Measurements from ENCODE around the gene LILRB5.

The LILRB5 gene

DNA sequence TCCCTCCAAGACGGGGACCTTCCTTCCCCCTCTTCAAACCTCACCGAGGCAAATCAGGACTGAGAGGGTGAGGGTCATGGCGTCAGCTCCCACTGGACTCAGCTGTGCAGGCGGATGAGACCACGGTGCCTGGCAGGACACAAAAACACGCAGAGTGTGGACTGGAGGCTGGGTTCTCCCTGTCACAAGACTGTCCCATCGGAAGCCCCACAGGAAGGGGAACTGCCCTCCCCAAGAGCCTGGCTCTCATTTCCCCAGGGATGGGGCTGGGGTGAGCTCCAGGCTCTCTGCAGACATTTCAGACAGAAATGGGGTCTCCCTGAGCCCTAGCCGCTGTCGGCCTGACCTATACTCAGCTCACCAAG, at the start of gene LILRB5:
Gene LILRB5, minus strand, starts transcription at position 158 of the 365 bp plus-strand sequence. Its CDS starts 80 bp downstream, at position 78.
- TF ChIP-seq, protein P1, sequence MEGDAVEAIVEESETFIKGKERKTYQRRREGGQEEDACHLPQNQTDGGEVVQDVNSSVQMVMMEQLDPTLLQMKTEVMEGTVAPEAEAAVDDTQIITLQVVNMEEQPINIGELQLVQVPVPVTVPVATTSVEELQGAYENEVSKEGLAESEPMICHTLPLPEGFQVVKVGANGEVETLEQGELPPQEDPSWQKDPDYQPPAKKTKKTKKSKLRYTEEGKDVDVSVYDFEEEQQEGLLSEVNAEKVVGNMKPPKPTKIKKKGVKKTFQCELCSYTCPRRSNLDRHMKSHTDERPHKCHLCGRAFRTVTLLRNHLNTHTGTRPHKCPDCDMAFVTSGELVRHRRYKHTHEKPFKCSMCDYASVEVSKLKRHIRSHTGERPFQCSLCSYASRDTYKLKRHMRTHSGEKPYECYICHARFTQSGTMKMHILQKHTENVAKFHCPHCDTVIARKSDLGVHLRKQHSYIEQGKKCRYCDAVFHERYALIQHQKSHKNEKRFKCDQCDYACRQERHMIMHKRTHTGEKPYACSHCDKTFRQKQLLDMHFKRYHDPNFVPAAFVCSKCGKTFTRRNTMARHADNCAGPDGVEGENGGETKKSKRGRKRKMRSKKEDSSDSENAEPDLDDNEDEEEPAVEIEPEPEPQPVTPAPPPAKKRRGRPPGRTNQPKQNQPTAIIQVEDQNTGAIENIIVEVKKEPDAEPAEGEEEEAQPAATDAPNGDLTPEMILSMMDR (conservative IDR thresholded peaks at IDR 0.05; ENCODE audit: low read length) = no peak

DNA sequence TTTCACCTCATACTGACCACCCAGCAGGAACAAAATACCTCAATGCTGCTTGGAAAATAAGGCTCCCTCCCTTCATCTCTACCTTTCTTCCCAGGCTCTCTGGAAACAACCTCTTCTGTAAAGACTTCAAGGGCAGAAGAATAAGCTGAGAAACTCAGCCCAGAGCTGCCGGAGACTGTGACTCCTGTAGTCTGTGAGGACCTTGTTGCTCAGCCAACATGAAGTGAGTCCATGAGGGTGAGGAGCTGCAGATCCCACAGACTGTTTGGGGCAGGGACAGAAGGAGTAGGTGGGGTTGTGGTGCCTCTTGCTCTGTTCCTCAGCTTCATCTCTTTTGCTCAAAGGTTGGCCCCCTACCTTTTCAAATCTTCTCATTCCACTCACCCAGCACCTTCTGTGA, 48.1 kb upstream of the LILRB5 start:
- no peak for DNase-seq (ENCODE audit: low read depth)
- H3K4me3 ChIP-seq (ENCODE audit: low read length) = no peak overlapping the region
- TF ChIP-seq, protein P1 (conservative IDR thresholded peaks at IDR 0.05; ENCODE audit: low read length) = no peak

More for the DNA sequence above, at the start of gene LILRB5:
- no peak for DNase-seq (ENCODE audit: low read depth)
- no peak within 1 kb of the TSS for H3K4me3 ChIP-seq (ENCODE audit: low read length)

DNA sequence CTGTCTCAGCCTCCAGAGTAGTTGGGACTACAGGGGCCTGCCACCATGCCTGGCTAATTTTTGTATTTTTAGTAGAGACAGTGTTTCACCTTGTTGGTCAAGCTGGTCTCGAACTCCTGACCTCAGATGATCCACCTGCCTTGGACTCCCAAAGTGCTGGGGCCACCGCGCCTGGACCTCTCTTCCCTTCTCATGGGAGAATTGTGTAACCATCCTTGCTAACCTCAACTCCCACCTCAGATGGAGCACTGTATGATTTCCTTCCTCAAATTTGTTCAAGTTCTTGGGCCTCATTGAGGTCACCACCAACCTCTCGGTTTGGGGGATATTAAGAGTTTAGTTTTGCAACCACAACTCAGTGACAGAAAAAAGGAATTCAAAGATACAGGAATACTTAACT, 45.2 kb upstream of the LILRB5 start:
- no peak for DNase-seq (ENCODE audit: low read depth)
- TF ChIP-seq, protein P1 (conservative IDR thresholded peaks at IDR 0.05; ENCODE audit: low read length) = no peak
- H3K4me3 ChIP-seq (ENCODE audit: low read length) = no peak overlapping the region

DNA sequence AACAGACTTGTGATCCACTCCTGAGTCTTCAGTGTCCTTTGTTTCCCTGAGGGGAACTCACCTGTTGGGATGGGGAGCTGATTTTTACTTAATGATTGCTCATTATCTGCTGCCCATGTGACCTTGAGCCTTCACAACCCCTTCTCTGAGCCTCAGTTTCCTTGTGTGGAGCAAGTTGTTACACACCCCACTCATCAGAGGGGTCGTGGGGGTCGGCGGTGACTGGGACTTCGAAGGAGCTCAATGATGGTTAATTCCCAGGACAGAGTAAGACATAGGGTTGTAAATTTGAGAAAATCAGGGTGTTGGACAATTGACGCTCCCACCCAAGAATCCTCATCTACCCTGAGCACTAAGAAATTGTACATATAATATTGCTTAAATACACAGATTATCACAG, 42.4 kb upstream of the LILRB5 start:
- no peak for DNase-seq (ENCODE audit: low read depth)
- TF ChIP-seq, protein P1 (conservative IDR thresholded peaks at IDR 0.05; ENCODE audit: low read length) = no peak
- no peak overlapping the region for H3K4me3 ChIP-seq (ENCODE audit: low read length)

DNA sequence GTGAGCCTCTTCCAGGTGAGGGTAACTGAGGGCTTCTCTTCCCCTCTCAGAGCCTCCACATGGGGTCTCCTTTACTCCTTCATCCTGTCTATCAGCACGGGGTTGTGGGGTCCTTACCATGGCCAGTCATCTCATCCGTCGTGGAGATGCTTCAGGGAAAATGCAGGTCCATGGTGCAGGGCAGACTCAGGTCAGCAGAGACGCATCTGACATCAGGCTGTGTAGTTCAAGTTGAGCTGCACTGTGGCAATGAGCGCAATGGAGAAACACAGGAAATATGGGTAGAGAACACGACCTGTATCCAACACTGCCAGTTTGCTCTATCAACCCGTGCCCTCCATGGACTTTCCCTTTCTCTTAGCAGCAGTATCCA, 42.0 kb upstream of the LILRB5 start:
- TF ChIP-seq, protein P1 (conservative IDR thresholded peaks at IDR 0.05; ENCODE audit: low read length) = no peak
- no peak for DNase-seq (ENCODE audit: low read depth)
- H3K4me3 ChIP-seq (ENCODE audit: low read length) = no peak overlapping the region

DNA sequence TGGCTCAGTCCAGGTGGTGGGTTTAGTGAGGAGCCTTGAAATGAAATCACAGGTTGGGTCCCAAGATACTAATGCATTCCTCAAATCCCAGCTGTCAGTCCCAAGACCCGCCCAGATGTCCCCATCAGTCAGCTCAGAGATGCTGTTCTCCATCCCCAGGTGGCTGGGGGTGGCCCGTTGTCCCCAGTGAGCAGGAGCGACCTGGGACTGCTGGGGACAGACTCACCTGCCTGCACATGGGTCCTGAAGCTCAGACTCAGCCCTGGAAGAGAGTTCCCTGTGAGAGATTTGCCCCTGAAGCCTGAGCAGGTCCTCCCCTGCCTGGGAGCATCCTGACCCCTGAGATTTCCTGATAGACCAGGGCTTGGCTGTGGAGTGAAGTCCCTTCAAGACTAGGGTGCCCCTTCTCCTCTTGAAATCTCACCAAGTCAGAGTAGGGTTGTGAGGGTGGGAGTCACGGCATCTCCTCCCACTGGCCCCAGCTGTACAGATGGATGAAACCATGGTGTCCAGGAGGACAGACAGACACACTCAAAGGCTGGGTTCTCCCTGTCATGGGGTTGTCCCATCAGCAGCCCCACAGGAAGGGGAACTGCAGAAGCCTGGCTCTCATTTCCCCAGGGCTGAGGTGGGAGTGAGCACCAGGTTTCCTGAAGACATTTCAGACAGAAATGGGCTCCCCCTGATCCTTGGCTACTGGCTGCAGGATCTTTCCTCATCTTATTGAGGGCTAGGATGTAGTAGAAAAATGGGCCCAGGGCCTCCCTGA, 41.5 kb upstream of the LILRB5 start:
- DNase-seq (ENCODE audit: low read depth) = no peak
- TF ChIP-seq, protein P1 (conservative IDR thresholded peaks at IDR 0.05; ENCODE audit: low read length) = no peak
- no peak overlapping the region for H3K4me3 ChIP-seq (ENCODE audit: low read length)

DNA sequence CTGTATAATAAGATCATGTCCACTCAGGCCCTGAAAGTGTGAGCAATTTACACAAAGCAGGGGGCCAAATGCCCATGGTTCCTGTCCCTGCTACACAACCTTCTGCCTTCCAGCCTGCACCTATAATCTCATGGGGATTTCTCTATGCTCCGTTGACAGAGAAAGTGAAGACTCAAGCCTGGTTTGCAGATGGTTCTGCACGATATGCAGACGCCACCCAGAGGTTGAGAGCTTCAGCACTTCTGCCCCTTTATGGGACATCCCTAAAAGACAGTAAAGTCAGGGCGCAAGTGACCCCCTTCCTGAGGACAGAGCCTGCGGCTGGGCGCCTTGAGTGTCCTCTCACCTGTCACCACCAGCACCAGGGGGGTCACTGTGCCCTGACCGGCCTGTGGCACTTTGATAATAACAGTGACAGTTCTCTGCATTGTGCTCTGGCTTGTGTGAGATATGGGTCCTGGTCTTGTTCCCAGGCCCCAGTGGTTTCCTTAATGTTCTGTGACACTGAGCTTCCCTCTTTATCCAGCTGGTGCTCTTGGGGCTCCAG, 40.8 kb upstream of the LILRB5 start:
- DNase-seq (ENCODE audit: low read depth) = no peak
- H3K4me3 ChIP-seq (ENCODE audit: low read length) = no peak overlapping the region
- TF ChIP-seq, protein P1 (conservative IDR thresholded peaks at IDR 0.05; ENCODE audit: low read length) = no peak

Measured in AG10803 (cell line).